DND-41 (cell line): ENCODE measurements around the gene PCTP.

ENCODE experiments used
- EZH2 ChIP-seq: IDR thresholded peaks from 3 replicates; pipeline ENCODE4 v1.6.1; 2012; ENCODE audit warnings: borderline replicate concordance, low read depth, mild to moderate bottlenecking, moderate library complexity, low read length, inconsistent platforms; ENCODE audit not compliant: severe bottlenecking
- TF ChIP-seq, protein P1 (sequence below): IDR thresholded peaks from 2 replicates; pipeline ENCODE4 v1.5.1; 2012; ENCODE audit warnings: borderline replicate concordance, low read length, moderate library complexity, mild to moderate bottlenecking; ENCODE audit not compliant: poor library complexity, severe bottlenecking; ENCODE audit errors: extremely low read depth

DNA sequence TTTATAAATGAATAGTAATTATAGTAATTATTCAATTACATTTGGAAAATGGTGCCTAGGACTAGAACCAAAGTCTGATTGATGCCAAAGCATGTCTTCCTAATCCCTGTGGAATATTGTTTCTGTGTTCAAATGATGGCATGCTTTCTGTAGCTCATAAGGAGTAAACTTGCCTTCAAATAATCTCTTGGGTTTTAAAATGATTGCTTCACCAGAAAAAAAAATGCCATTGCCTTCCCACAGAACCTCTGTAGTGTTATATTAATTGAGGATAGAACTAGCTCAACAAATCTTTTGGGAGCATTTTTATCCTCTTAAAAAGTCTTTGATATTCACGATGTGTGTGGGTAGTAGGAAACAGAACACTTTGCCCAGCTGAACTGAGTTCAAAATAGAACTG, 20.5 kb upstream of the PCTP start:
- TF ChIP-seq, protein P1, sequence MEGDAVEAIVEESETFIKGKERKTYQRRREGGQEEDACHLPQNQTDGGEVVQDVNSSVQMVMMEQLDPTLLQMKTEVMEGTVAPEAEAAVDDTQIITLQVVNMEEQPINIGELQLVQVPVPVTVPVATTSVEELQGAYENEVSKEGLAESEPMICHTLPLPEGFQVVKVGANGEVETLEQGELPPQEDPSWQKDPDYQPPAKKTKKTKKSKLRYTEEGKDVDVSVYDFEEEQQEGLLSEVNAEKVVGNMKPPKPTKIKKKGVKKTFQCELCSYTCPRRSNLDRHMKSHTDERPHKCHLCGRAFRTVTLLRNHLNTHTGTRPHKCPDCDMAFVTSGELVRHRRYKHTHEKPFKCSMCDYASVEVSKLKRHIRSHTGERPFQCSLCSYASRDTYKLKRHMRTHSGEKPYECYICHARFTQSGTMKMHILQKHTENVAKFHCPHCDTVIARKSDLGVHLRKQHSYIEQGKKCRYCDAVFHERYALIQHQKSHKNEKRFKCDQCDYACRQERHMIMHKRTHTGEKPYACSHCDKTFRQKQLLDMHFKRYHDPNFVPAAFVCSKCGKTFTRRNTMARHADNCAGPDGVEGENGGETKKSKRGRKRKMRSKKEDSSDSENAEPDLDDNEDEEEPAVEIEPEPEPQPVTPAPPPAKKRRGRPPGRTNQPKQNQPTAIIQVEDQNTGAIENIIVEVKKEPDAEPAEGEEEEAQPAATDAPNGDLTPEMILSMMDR: no peak
- no peak for TF ChIP-seq EZH2
